Glutamatergic neuron (in vitro differentiated cells): ENCODE data around the gene TOX2. TPM values are rescaled to one million over a fixed set of nuclear protein-coding genes. Genes with fewer than 3 reads are reported as not detected.

Experiments used
- DNase-seq: peaks from one replicate; pipeline ENCODE4 v3.0.0; 2022
- H3K27ac Mint-ChIP-seq: one replicate; pipeline ENCODE4 v1.8.0; 2020; ENCODE audit warnings: mild to moderate bottlenecking, mixed read lengths, inconsistent platforms; ENCODE audit not compliant: unreplicated experiment
- H3K27me3 Mint-ChIP-seq: one replicate; pipeline ENCODE4 v1.8.0; 2020; ENCODE audit warnings: mild to moderate bottlenecking, moderate library complexity, mixed read lengths, inconsistent platforms; ENCODE audit not compliant: unreplicated experiment
- H3K36me3 Mint-ChIP-seq: one replicate; pipeline ENCODE4 v1.8.0; 2020; ENCODE audit warnings: mild to moderate bottlenecking, mixed read lengths, inconsistent platforms; ENCODE audit not compliant: unreplicated experiment
- H3K4me1 Mint-ChIP-seq: one replicate; pipeline ENCODE4 v1.8.0; 2020; ENCODE audit warnings: mild to moderate bottlenecking, low read depth, mixed read lengths, inconsistent platforms; ENCODE audit not compliant: unreplicated experiment
- H3K4me3 Mint-ChIP-seq: one replicate; pipeline ENCODE4 v1.8.0; 2020; ENCODE audit warnings: mild to moderate bottlenecking, mixed read lengths, inconsistent platforms; ENCODE audit not compliant: unreplicated experiment
- H3K9me3 Mint-ChIP-seq: one replicate; pipeline ENCODE4 v1.8.0; 2020; ENCODE audit warnings: mild to moderate bottlenecking, moderate library complexity, mixed read lengths, inconsistent platforms; ENCODE audit not compliant: unreplicated experiment
- total RNA-seq: library from RNA; stranded (reverse); fragmentation: NEBNext Ultra II Directional; extraction: Animal tissue kit (Norgen Biotek cat#: 25700); gene quantifications from one replicate; pipeline ENCODE4 v1.2.1, GENCODE V29; 2021; ENCODE audit not compliant: unreplicated experiment
- TF ChIP-seq, protein P1 (sequence below): fragments of 200-600 bp; sonication (generic); IDR thresholded peaks from one replicate; pipeline ENCODE4 v1.5.0; 2021; ENCODE audit not compliant: partially characterized antibody, unreplicated experiment

The TOX2 gene
- total RNA-seq, 1 donor from 2014 or later, result 11.0 TPM

DNA sequence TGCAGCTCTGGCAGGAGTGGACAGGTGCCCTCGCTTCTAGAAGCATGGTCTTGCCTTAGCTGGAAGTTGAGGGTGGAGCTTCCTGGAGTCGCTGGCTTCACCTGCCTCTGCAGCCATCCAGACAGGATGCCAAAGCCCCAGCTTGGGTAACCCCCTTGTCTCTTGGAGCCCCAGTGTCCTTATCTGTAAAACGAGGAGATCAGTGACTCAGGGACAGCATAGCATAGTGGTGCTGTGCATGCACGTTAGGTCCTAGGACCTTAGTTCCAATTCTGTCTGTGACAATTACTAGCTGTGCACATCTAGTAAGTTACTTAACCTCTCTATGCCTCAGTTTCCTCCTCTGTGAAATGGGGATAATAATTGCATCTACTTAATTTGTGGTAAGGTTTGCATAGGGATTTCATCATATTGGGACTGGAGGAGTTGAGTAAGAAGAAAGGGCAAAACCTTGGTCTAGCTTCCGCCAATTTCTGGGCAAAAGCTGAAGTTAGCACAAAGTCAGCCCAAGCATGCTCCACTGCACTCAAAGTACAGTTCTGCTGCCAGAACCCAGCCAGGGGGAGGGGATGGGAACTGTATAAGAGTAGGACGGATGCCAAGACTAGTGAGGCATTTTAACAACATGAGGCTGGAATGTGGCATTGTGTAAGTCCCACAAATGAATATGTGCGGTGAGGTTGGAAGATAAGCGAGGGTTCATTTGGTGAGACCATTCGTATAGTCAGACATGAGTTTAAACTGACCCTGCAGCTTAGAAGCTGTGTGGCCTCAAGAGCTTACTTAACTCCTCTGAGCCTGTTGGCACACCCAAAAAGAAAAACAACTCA is 24.5 kb downstream of the TOX2 start:
- TF ChIP-seq, protein P1, sequence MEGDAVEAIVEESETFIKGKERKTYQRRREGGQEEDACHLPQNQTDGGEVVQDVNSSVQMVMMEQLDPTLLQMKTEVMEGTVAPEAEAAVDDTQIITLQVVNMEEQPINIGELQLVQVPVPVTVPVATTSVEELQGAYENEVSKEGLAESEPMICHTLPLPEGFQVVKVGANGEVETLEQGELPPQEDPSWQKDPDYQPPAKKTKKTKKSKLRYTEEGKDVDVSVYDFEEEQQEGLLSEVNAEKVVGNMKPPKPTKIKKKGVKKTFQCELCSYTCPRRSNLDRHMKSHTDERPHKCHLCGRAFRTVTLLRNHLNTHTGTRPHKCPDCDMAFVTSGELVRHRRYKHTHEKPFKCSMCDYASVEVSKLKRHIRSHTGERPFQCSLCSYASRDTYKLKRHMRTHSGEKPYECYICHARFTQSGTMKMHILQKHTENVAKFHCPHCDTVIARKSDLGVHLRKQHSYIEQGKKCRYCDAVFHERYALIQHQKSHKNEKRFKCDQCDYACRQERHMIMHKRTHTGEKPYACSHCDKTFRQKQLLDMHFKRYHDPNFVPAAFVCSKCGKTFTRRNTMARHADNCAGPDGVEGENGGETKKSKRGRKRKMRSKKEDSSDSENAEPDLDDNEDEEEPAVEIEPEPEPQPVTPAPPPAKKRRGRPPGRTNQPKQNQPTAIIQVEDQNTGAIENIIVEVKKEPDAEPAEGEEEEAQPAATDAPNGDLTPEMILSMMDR, result no peak
- Mint-ChIP-seq H3K9me3 (peaks cover 3% of the 10 kb centered on the region), H3K27ac (no peak overlapping the region), H3K36me3 (no peaks in the 10 kb centered on the region), H3K4me1 (peaks cover 2% of the 10 kb centered on the region), H3K4me3 (no peak overlapping the region), H3K27me3 (peaks cover 3% of the 10 kb centered on the region)
- DNase-seq, result no peak

DNA sequence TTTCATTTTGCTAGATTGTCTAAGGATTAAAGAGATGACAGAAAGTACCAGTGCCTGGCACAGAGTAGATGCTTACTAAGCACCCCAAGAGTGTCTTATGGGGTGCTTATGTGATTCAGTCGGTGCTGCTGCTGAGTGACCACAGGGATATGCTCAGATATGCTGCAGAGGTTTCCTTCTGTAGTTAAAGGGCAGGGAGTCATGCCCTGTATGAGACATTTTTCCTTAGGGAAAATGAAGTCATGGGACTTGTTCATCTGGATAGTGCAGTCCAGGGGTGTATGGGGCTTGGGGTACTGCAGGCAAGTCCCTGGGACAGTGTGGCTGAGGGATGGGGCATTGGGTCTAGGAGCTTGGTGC is 25.1 kb downstream of the TOX2 start:
- peaks cover 3% of the 10 kb centered on the region for H3K9me3 Mint-ChIP-seq
- H3K4me1 Mint-ChIP-seq, result peaks cover 2% of the 10 kb centered on the region
- TF ChIP-seq, protein P1, result no peak
- H3K27me3 Mint-ChIP-seq, result peaks cover 3% of the 10 kb centered on the region
- no peak for DNase-seq
- H3K36me3 Mint-ChIP-seq, result no peaks in the 10 kb centered on the region
- no peak overlapping the region for H3K4me3 Mint-ChIP-seq
- H3K27ac Mint-ChIP-seq, result no peak overlapping the region

DNA sequence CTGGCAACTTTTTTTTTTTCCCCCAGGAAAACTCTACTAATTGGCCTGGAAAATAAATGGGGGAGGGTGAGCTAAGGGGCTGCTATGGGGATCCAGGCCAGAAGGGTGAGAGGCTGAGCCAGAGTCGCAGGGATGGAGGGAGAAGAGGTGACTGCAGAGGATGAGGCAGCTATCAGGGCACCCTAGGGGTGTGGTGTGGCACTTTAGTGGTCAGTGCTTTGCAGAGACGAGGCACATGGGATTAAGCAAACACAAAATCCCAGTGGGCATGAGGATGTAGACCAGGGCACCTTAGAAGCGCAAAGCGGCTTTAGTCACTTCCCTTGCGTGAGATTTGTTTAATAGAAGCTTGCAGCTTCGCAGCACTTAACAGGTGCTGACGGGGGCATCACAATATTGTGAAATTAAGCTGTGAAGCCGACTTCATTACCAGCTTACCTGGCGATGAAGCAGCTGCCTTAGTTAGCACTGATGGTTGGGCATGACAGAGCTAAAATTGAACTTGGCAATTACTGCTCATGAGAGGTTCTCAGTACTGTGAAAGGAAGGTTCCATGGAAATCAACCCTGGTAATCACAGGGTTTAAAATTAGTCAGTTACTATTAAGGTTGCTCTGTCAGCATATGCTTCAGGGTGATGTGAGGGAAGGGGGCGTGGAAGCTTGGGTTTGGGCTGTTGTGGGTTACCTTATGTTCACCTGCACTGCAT is 26.0 kb downstream of the TOX2 start:
- Mint-ChIP-seq H3K9me3 (peaks cover 3% of the 10 kb centered on the region), H3K4me3 (no peak overlapping the region), H3K27me3 (peaks cover 3% of the 10 kb centered on the region), H3K4me1 (peaks cover 2% of the 10 kb centered on the region), H3K27ac (no peak overlapping the region), H3K36me3 (no peaks in the 10 kb centered on the region)
- TF ChIP-seq, protein P1, result no peak
- no peak for DNase-seq

DNA sequence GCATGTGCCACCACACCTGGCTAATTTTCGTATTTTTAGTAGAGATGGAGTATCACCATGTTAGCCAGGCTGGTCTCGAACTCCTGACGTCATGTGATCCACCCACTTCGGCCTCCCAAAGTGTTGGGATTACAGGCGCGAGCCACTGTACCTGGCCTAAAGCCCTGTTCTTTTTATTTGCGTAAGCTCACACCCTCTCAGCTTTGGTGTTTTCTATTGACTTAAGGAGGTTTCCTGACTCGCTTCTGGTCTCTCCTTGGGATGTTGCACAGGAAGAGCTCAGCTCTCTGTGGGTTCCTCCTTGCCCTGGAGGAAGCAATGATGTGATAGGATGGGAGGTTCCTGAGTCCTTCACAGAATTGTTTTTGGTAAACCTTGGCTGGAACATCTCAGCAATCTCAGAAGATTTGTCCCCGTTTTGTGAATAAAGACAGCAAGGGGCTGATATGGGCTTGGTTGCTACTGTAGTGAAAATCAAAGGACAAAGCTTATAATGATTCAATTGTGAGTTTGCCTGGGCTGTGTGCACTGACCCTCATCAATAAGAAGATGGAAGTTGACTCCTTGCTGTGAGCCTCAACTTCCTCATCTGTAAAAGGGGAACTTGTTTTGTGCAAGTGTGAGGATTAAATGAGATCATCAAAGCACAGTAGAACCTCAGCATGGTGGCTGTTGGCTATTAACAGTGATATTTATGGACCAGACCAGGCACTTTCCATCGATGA is 27.0 kb downstream of the TOX2 start:
- Mint-ChIP-seq H3K27ac (peak overlapping the region; percentile 15), H3K4me3 (no peak overlapping the region)

More for the DNA sequence above, 27.0 kb downstream of the TOX2 start:
- H3K27me3 Mint-ChIP-seq, result peaks cover 3% of the 10 kb centered on the region
- TF ChIP-seq, protein P1, result no peak
- no peak for DNase-seq
- H3K4me1 Mint-ChIP-seq, result peaks cover under 1% of the 10 kb centered on the region
- peaks cover 3% of the 10 kb centered on the region for H3K9me3 Mint-ChIP-seq
- no peaks in the 10 kb centered on the region for H3K36me3 Mint-ChIP-seq
